SK-N-SH (cell line): Measurements from ENCODE around the gene FOXO1.

Experiments used
- CTCF ChIP-seq: fragments of 200-600 bp; sonication (generic); IDR thresholded peaks from 2 replicates; pipeline ENCODE4 v1.6.1; 2017; ENCODE audit warnings: antibody characterized with exemption, mild to moderate bottlenecking, moderate library complexity
- EP300 ChIP-seq, 2 experiments: IDR thresholded peaks; 2 replicates each; pipeline versions ENCODE4 v1.4.0 to v1.6.1; 2012; ENCODE audit warnings: borderline replicate concordance in 1 of 2, low read depth in 1 of 2, low read length in 1 of 2
- EZH2phosphoT487 ChIP-seq: fragments of 200-600 bp; sonication (generic); IDR thresholded peaks from 2 replicates; pipeline ENCODE4 v1.6.1; 2017; ENCODE audit warnings: low read depth, mixed run types, mild to moderate bottlenecking, antibody characterized with exemption, moderate library complexity, borderline replicate concordance
- GABPA ChIP-seq: IDR thresholded peaks from 2 replicates; pipeline ENCODE4 v1.4.0; 2012; ENCODE audit warnings: low read depth, mild to moderate bottlenecking
- NRF1 ChIP-seq: IDR thresholded peaks from 2 replicates; pipeline ENCODE4 v1.6.1; 2012; ENCODE audit warnings: low read depth, mild to moderate bottlenecking, low read length
- RCOR1 ChIP-seq: fragments of 150-350 bp; IDR thresholded peaks from 2 replicates; pipeline ENCODE4 v1.6.1; 2017; ENCODE audit warnings: antibody characterized with exemption, low read length
- YY1 ChIP-seq: IDR thresholded peaks from 2 replicates; pipeline ENCODE4 v1.4.0; 2012; ENCODE audit warnings: low read depth, mild to moderate bottlenecking
- ZBTB33 ChIP-seq: IDR thresholded peaks from 2 replicates; pipeline ENCODE4 v1.4.0; 2012; ENCODE audit warnings: low read depth, borderline replicate concordance

DNA sequence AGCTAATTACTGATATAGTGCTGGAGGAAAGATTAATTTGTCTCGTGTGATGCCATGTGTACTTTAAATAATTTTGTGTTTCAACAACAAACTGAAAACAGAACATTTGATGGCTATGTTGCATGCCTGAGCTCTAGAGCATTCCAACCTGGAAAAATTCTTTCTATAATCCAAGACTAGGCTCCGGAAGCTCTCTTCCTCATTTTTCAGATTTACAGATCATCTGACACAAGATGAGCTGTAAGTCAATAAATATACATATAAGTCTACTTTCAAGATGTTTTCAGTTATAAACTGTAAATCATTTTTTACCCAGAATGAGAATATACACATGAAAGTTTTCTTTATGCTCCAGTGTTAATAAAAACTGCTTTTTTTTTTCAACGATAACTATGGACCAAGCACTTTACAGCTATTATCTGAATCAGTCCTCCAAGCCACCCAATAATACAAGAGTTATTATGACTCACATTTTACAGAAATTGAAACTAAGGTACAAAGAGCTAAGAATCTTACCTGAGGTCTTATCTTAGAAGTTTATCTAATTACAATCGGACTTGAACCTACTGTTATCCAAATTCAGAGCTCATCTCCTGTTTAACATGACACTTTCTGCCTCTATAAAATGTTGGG lies 6.4 kb upstream of the FOXO1 start:
- TF ChIP-seq ZBTB33 (no peak), EP300 (IDR thresholded peaks at IDR 0.05; ENCODE audit: borderline replicate concordance in 1 of 2, low read depth in 1 of 2, low read length in 1 of 2) (no peak), EZH2phosphoT487 (no peak), CTCF (no peak), GABPA (no peak), NRF1 (no peak), YY1 (no peak), RCOR1 (no peak)
